GM12874 (cell line): ENCODE results near the gene GM2A.

Experiments used
- TF ChIP-seq, protein P1 (sequence below): IDR thresholded peaks from 2 replicates; pipeline ENCODE4 v1.5.1; 2011; ENCODE audit warnings: low read depth, mild to moderate bottlenecking, control low read depth, low read length, moderate library complexity; ENCODE audit not compliant: insufficient read depth

Gene GM2A

DNA sequence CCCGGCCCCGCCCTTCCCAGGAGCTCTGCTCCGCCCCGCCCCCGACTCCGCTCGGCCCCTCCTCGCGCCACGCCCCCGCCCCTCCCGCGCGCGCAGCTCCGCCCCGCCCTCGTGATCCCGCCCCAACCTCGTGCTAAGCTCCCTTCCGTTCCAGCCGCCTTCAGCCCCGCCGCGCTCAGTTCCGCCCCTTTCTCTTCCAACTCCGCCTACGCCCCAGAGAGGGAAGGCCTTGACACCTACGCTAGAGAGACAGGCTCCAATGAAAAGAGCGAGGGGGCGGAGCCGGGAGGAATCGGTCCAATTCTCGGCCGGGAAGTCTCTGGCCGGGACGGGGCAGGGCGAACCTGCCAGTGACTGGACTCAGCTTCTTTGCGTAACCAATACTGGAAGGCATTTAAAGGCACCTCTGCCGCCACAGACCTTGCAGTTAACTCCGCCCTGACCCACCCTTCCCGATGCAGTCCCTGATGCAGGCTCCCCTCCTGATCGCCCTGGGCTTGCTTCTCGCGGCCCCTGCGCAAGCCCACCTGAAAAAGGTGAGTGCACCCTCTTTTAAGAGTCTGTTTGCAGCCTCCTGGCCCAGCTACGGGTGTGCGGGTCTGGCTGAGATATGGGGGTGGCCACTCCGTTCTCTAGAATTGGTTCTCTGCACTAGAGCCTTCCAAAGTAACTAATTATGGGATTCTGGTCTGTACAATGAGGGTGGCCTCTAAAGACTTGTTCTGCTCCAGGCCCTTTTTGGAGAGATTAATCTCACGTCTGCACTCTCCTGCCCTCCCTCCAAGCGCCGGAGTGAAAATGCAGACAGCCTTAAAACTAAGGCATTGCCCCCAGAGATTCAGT is at the start of gene GM2A:
Gene GM2A (plus strand): TSS at position 424 of the 843 bp plus-strand sequence. CDS start 32 bp downstream, at position 456.
- TF ChIP-seq, protein P1, sequence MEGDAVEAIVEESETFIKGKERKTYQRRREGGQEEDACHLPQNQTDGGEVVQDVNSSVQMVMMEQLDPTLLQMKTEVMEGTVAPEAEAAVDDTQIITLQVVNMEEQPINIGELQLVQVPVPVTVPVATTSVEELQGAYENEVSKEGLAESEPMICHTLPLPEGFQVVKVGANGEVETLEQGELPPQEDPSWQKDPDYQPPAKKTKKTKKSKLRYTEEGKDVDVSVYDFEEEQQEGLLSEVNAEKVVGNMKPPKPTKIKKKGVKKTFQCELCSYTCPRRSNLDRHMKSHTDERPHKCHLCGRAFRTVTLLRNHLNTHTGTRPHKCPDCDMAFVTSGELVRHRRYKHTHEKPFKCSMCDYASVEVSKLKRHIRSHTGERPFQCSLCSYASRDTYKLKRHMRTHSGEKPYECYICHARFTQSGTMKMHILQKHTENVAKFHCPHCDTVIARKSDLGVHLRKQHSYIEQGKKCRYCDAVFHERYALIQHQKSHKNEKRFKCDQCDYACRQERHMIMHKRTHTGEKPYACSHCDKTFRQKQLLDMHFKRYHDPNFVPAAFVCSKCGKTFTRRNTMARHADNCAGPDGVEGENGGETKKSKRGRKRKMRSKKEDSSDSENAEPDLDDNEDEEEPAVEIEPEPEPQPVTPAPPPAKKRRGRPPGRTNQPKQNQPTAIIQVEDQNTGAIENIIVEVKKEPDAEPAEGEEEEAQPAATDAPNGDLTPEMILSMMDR = no peak

DNA sequence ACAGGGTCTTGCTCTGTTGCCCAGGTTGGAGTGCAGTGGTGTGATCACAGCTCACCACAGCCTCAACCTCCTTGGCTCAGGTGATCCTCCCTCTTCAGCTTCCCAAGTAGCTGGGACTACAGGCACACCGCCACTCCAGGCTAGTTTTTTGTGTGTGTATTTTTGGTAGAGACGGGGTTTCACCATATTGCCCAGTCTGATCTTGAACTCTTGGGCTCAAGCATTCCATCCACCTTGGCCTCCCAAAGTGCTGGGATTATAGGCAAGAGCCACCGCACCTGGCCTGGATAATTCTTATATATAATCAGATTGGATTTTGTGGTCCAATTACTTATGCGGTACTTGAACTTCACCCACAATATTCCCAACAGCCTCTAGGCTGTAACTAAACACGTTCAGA is 48.9 kb upstream of the GM2A start:
- TF ChIP-seq, protein P1 = no peak

DNA sequence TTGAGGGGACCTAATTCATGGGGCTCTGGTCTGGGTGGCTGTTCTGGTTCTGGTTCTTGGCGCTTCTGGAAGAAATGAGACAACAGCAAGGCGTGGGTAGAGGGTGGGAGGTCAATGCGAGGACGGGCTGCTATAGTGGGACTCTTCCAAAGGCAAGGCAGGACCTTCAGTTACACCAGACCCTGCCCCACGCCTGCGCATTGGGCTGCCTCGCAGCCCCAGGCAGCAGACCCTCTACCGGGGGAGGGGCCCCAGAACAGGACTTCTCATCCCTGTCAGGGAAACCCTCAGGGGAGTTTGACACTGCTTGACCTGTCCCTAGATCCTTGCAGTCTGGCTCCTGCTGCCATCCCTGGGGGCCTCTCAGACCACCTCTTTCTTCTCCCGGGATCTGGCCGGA is 47.6 kb upstream of the GM2A start:
- TF ChIP-seq, protein P1 = no peak

DNA sequence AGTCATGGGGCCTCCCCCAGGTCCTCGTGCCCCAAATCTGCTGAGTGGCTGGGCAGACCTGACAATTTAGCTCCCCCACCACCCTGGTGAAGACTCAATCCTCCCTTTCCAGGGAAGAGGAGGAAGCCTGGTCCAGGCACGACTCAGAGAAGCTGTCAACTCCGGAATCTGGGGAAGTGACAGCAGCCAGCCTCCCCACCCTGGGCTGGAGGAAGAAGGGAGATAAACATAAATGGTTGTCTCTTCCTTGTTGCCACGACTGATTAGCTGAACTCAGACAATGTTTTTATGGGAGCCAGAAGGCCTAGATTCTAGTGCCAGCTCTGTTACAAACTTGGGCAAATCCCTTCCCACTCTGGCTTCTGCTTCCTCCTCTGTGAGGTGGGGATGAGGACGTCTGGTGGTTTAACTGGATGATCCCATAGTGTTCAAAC is 44.5 kb upstream of the GM2A start:
- TF ChIP-seq, protein P1 = no peak

DNA sequence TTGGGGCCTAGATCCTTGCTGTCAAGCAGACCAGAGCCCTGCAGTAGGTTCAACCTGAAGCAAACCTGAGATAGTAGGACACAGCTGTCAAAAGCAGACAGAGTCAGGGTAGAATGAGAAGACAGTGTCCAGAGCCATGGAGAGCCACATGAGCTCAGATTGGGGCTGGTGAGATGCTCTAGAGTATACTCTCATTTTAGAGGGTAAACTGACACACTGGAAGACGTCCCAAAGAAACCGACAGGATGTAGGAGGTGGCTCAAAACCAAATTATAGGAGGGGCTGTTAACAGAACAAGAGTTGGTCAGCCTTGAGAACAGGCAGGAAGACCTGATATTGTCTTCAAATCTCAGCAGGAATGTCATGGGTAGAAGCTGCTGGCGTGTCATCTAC is 40.6 kb upstream of the GM2A start:
- TF ChIP-seq, protein P1 = no peak

DNA sequence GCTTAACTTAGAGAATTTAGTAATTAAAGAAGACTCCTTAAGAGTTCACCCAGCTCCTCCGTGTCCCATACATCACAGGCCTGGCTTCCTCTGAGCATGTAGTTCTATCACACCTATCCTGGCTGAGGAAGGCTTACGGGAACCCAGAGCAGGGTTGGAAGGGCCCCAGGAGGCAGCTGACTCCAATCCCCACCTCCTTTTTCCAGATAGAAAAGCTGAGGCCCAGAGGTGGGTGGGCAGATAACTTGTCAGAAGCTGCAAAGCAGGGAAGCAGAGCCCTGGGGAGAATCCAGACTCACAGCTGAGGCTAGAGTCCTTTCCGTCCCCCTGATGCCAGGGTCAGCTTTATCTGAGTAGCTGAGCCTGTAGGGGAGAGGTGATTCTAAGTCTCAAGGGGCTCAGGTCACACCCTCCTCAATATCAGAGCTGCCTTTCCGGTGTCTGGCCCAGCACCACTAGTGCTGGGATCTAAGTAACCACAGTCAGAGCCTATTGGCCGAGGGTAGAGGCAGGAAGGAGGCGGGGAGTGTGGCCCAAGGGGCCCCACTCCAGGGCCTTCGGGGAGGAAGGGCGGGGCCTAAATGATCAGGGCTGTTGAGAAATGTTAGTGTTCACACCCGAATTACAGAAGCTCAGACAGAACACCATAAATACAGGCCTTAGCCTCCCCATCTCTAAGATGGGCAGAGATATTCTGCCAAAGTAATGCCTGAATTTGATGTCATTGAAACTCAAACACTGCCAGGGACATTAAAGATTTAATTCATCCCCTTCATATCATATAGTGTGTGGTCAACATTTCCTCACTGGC is 39.0 kb upstream of the GM2A start:
- TF ChIP-seq, protein P1 = no peak

DNA sequence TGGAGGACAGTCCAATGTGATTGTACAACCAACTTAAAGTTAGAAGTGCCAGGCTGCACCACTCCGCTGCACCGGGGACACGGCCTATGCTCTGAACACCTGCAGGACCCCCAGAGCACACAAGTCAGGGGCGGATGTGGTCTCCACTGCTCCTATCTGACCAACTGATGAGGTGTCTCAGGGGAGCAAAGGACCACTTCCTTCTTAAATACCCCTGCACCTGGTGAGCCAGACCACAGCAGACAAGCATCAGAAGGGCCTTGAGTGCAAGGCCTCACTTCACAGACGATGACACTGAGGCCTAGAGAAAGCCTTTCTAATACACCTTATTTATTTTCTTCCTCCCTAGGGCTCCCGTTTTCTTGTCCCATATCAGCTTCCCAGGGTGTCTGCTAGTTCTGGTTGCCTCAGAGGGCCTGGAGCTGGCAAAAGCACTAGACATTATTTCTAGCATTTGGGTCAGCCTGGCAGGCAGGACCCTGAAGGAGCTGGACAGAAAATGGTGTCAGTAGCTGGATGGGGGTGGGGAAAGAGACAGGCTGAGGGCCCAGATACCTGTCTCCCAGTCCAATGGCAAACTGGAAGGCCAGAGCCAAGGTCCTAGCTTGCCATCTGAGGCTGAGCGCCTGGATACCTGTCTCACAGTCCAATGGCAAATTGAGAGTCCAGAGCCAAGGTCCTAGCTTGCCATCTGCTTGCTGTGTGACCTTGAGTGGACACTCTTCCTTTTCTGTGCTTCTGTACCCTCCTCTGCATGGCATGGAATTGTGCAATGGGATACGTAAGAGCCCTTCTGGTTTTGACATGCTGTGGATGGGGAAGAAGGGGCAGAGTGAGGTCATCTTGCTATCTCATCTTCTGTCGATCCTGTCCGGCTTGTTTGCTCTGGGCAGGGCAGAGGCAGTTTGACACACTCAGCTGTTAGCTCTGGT is 38.1 kb upstream of the GM2A start:
- TF ChIP-seq, protein P1 = no peak
